A549 treated with Hydrocortisone at 1 μM for 4 hours (cell line): ENCODE results near the gene NOC3L. TPM values are rescaled to one million over a fixed set of nuclear protein-coding genes. Genes with fewer than 3 reads are reported as not detected.

Experiments used
- total RNA-seq: library from RNA; stranded (reverse); fragments of 200-300 nt; extraction: Qiagen RNA extraction; gene quantifications from 5 replicates; pipeline ENCODE4 v1.2.3, GENCODE V29; 2022

Gene NOC3L
- 20.1 to 32.9 TPM (median 22.7 TPM) in 5 replicates for total RNA-seq

GRCh38 chr10:94362360-94363250 is at the start of gene NOC3L:
NOC3L (minus strand) TSS chr10:94362939; CDS start chr10:94362838, 101 bp downstream.

GRCh38 chr10:94402204-94402842 is 39.6 kb upstream of the NOC3L start, which contains the start of gene TBC1D12:
TBC1D12 (plus strand) TSS chr10:94402541; CDS start chr10:94402614, 73 bp downstream.

Other genes starting within 250 kb of the NOC3L start
- gene TBC1D12, start 39.6 kb upstream of the NOC3L start, total RNA-seq: 5.4 to 6.8 TPM (median 5.7 TPM) in 5 replicates
- gene HELLS, start 182.8 kb upstream of the NOC3L start, total RNA-seq: 22.6 to 36.2 TPM (median 24.8 TPM) in 5 replicates